WERI-Rb-1 (cell line): ENCODE results near the gene KRTAP2-3.

Experiments
- DNase-seq: peaks from one replicate; pipeline ENCODE4 v3.0.0-alpha.2; 2020
- H3K27ac ChIP-seq: fragments of 250-450 bp; sonication (Bioruptor Pico); 2 replicates; pipeline ENCODE4 v1.5.1; 2020; ENCODE audit warnings: mild to moderate bottlenecking, moderate library complexity
- H3K27me3 ChIP-seq: fragments of 250-450 bp; sonication (Bioruptor Pico); 2 replicates; pipeline ENCODE4 v1.5.1; 2021; ENCODE audit warnings: mild to moderate bottlenecking, low read depth, moderate library complexity; ENCODE audit not compliant: insufficient read depth, severe bottlenecking
- H3K36me3 ChIP-seq: fragments of 250-450 bp; sonication (Bioruptor Pico); 2 replicates; pipeline ENCODE4 v1.5.1; 2020; ENCODE audit warnings: mild to moderate bottlenecking, moderate library complexity
- H3K4me3 ChIP-seq: 2 replicates; pipeline ENCODE4 v1.5.1; 2011; ENCODE audit warnings: low read depth, mild to moderate bottlenecking, control low read depth, low read length
- H3K9me3 ChIP-seq: fragments of 250-450 bp; sonication (Bioruptor Pico); 2 replicates; pipeline ENCODE4 v1.5.1; 2021; ENCODE audit warnings: mild to moderate bottlenecking, moderate library complexity; ENCODE audit not compliant: severe bottlenecking
- CTCF ChIP-seq: IDR thresholded peaks from 2 replicates; pipeline ENCODE4 v1.5.1; 2011; ENCODE audit warnings: low read depth, mild to moderate bottlenecking, control low read depth, inconsistent platforms, low read length

KRTAP2-3 gene

GRCh38 chr17:41082626-41083025 is 22.7 kb upstream of the KRTAP2-3 start:
- no peak overlapping the region for H3K27ac ChIP-seq
- no peaks in the 10 kb centered on the region for H3K9me3 ChIP-seq
- H3K4me3 ChIP-seq: no peak overlapping the region
- peaks cover 25% of the 10 kb centered on the region for H3K27me3 ChIP-seq
- TF ChIP-seq CTCF: no peak
- DNase-seq: no peak
- H3K36me3 ChIP-seq: no peaks in the 10 kb centered on the region

GRCh38 chr17:41076788-41077187 is 16.9 kb upstream of the KRTAP2-3 start:
- Histone ChIP-seq H3K9me3 (peaks cover 2% of the 10 kb centered on the region), H3K27ac (no peak overlapping the region), H3K4me3 (no peak overlapping the region), H3K36me3 (no peaks in the 10 kb centered on the region), H3K27me3 (peaks cover 25% of the 10 kb centered on the region)
- DNase-seq: no peak
- TF ChIP-seq CTCF: no peak

GRCh38 chr17:41073676-41074075 is 13.8 kb upstream of the KRTAP2-3 start:
- Histone ChIP-seq H3K4me3 (no peak overlapping the region), H3K27me3 (peaks cover 9% of the 10 kb centered on the region), H3K27ac (no peak overlapping the region), H3K36me3 (no peaks in the 10 kb centered on the region), H3K9me3 (peaks cover 2% of the 10 kb centered on the region)
- no peak for TF ChIP-seq CTCF
- DNase-seq: no peak

- Histone ChIP-seq H3K4me3 (no peak overlapping the region), H3K27ac (no peak overlapping the region), H3K9me3 (peaks cover 2% of the 10 kb centered on the region), H3K27me3 (peaks cover 7% of the 10 kb centered on the region), H3K36me3 (no peaks in the 10 kb centered on the region)
- no peak for TF ChIP-seq CTCF
- no peak for DNase-seq
These were observed 11.9 kb upstream of the KRTAP2-3 start for GRCh38 chr17:41071606-41072360.

- Histone ChIP-seq H3K4me3 (no peak overlapping the region), H3K36me3 (no peaks in the 10 kb centered on the region), H3K27ac (no peak overlapping the region), H3K9me3 (no peaks in the 10 kb centered on the region), H3K27me3 (no peaks in the 10 kb centered on the region)
- no peak for DNase-seq
- TF ChIP-seq CTCF: no peak
These were observed 9.1 kb upstream of the KRTAP2-3 start for GRCh38 chr17:41069031-41069430.

- Histone ChIP-seq H3K9me3 (no peaks in the 10 kb centered on the region), H3K27ac (no peak overlapping the region), H3K4me3 (no peak overlapping the region), H3K36me3 (no peaks in the 10 kb centered on the region), H3K27me3 (no peaks in the 10 kb centered on the region)
- DNase-seq: no peak
- no peak for TF ChIP-seq CTCF
These were observed 7.4 kb upstream of the KRTAP2-3 start for GRCh38 chr17:41067281-41067680.
